MM.1S (cell line): ENCODE results near the gene EAF1.

ENCODE experiments used
- DNase-seq: peaks from one replicate; pipeline ENCODE4 v3.0.0-alpha.2; 2015
- H2AFZ ChIP-seq: fragments of 300-600 bp; sonication (generic); 2 replicates; pipeline ENCODE4 v1.6.0; 2016; ENCODE audit warnings: antibody characterized with exemption, low read length
- H3F3A ChIP-seq: fragments of 300-600 bp; sonication (generic); 2 replicates; pipeline ENCODE4 v1.6.1; 2016; ENCODE audit warnings: mild to moderate bottlenecking, antibody characterized with exemption, low read length, moderate library complexity, mixed read lengths; ENCODE audit not compliant: insufficient read depth
- H3K27ac ChIP-seq: fragments of 300-600 bp; sonication (generic); 2 replicates; pipeline ENCODE4 v1.5.1; 2016; ENCODE audit warnings: mild to moderate bottlenecking, low read length
- H3K27me3 ChIP-seq: fragments of 300-600 bp; sonication (generic); replicated peaks from 2 replicates; pipeline ENCODE4 v1.6.0; 2016; ENCODE audit warnings: low read length; ENCODE audit not compliant: insufficient read depth
- H3K36me3 ChIP-seq: fragments of 300-600 bp; sonication (generic); replicated peaks from 2 replicates; pipeline ENCODE4 v1.6.1; 2016; ENCODE audit warnings: mild to moderate bottlenecking, low read length, mixed read lengths; ENCODE audit not compliant: insufficient read depth
- H3K4me1 ChIP-seq: fragments of 300-600 bp; sonication (generic); 2 replicates; pipeline ENCODE4 v1.6.1; 2016; ENCODE audit warnings: low read length, mixed read lengths
- H3K4me2 ChIP-seq: fragments of 300-600 bp; sonication (generic); 2 replicates; pipeline ENCODE4 v1.6.0; 2016; ENCODE audit warnings: low read depth, low read length
- H3K4me3 ChIP-seq: fragments of 300-600 bp; sonication (generic); 2 replicates; pipeline ENCODE4 v1.5.1; 2016; ENCODE audit warnings: low read length, mixed read lengths
- H3K79me2 ChIP-seq: fragments of 300-600 bp; sonication (generic); 2 replicates; pipeline ENCODE4 v1.6.1; 2016; ENCODE audit warnings: mixed run types, low read length, mixed read lengths
- H3K9ac ChIP-seq: fragments of 300-600 bp; sonication (generic); 2 replicates; pipeline ENCODE4 v1.6.1; 2016; ENCODE audit warnings: low read length, mixed read lengths
- H3K9me2 ChIP-seq: fragments of 300-600 bp; sonication (generic); replicated peaks from 2 replicates; pipeline ENCODE4 v1.6.1; 2016; ENCODE audit warnings: mild to moderate bottlenecking, low read length, mixed read lengths; ENCODE audit not compliant: insufficient read depth
- H3K9me3 ChIP-seq: fragments of 300-600 bp; sonication (generic); replicated peaks from 2 replicates; pipeline ENCODE4 v1.6.1; 2016; ENCODE audit warnings: mild to moderate bottlenecking, low read length, mixed read lengths; ENCODE audit not compliant: insufficient read depth
- H4K20me1 ChIP-seq: fragments of 300-600 bp; sonication (generic); 2 replicates; pipeline ENCODE4 v1.6.1; 2016; ENCODE audit warnings: mild to moderate bottlenecking, low read length, moderate library complexity, mixed read lengths; ENCODE audit not compliant: insufficient read depth
- EZH2 ChIP-seq: fragments of 300-600 bp; sonication (generic); optimal IDR thresholded peaks from 2 replicates; pipeline ENCODE3; 2017; ENCODE audit warnings: low read depth, mild to moderate bottlenecking, antibody characterized with exemption, low read length, mixed read lengths
- EZH2phosphoT487 ChIP-seq: fragments of 300-600 bp; sonication (generic); IDR thresholded peaks from 2 replicates; pipeline ENCODE4 v1.6.1; 2018; ENCODE audit warnings: antibody characterized with exemption, low read length
- TF ChIP-seq, protein P1 (sequence below): fragments of 300-600 bp; sonication (generic); IDR thresholded peaks from 2 replicates; pipeline ENCODE4 v1.5.1; 2016; ENCODE audit warnings: antibody characterized with exemption, low read length, mixed read lengths

The EAF1 gene

DNA sequence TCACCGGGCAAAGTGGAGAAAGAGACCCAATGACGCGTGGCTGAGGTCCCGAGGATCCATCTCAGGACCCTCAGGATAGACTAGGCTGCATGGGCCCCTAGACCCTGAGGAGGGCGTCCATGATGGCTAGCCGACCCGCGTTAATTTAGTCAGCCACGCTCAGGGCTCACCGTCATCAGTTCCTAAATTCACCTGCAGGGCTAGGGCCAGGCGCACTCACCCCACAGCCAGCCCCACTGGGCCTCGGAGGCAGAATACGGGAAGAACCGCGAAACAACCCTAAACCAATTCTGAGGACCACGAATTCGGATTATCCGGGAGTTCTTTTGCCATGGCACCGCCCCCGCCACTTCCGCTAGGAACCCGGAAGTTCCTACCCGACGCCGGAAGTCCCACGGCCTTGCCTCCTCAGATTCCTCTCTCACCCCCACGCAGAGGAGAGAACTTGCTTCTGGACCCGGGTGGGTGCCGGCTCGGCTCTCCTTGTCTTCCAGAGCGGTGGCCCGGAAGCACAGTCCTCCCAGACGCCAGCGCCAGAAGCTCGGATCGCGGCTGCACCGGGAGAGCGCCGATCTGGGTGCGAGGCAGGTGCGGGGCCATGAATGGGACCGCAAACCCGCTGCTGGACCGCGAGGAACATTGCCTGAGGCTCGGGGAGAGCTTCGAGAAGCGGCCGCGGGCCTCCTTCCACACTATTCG, at the start of gene EAF1, which contains the start of gene METTL6:
TSS of gene EAF1 (plus strand) at position 417 of the 699 bp plus-strand sequence. CDS start at position 599, 182 bp downstream.
TSS of gene METTL6 (minus strand) at position 363 of the 699 bp plus-strand sequence. CDS start 1,033 bp downstream, outside the sequence.
- H4K20me1 ChIP-seq: no peaks in the 10 kb centered on the region
- peaks cover 51% of the 10 kb centered on the region for H3K79me2 ChIP-seq
- peak within 1 kb of the TSS; percentile 89 for H3K9ac ChIP-seq
- H3F3A ChIP-seq: no peaks in the 10 kb centered on the region
- no peaks in the 10 kb centered on the region for H3K27me3 ChIP-seq
- peak; percentile 83 for DNase-seq
- H3K9me3 ChIP-seq: no peaks in the 10 kb centered on the region
- H3K4me1 ChIP-seq: peaks cover 11% of the 10 kb centered on the region
- peak within 1 kb of the TSS; percentile 98 for H2AFZ ChIP-seq
- H3K27ac ChIP-seq: peak within 1 kb of the TSS; percentile 22; the same call in 1 of the 2 replicates
- no peaks in the 10 kb centered on the region for H3K36me3 ChIP-seq
- TF ChIP-seq EZH2phosphoT487: no peak
- no peak for TF ChIP-seq EZH2
- TF ChIP-seq, protein P1, sequence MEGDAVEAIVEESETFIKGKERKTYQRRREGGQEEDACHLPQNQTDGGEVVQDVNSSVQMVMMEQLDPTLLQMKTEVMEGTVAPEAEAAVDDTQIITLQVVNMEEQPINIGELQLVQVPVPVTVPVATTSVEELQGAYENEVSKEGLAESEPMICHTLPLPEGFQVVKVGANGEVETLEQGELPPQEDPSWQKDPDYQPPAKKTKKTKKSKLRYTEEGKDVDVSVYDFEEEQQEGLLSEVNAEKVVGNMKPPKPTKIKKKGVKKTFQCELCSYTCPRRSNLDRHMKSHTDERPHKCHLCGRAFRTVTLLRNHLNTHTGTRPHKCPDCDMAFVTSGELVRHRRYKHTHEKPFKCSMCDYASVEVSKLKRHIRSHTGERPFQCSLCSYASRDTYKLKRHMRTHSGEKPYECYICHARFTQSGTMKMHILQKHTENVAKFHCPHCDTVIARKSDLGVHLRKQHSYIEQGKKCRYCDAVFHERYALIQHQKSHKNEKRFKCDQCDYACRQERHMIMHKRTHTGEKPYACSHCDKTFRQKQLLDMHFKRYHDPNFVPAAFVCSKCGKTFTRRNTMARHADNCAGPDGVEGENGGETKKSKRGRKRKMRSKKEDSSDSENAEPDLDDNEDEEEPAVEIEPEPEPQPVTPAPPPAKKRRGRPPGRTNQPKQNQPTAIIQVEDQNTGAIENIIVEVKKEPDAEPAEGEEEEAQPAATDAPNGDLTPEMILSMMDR: no peak; the same call in 1 of the 2 replicates
- H3K4me3 ChIP-seq: peak within 1 kb of the TSS; percentile 98
- no peaks in the 10 kb centered on the region for H3K9me2 ChIP-seq
- H3K4me2 ChIP-seq: peak within 1 kb of the TSS; percentile 81

DNA sequence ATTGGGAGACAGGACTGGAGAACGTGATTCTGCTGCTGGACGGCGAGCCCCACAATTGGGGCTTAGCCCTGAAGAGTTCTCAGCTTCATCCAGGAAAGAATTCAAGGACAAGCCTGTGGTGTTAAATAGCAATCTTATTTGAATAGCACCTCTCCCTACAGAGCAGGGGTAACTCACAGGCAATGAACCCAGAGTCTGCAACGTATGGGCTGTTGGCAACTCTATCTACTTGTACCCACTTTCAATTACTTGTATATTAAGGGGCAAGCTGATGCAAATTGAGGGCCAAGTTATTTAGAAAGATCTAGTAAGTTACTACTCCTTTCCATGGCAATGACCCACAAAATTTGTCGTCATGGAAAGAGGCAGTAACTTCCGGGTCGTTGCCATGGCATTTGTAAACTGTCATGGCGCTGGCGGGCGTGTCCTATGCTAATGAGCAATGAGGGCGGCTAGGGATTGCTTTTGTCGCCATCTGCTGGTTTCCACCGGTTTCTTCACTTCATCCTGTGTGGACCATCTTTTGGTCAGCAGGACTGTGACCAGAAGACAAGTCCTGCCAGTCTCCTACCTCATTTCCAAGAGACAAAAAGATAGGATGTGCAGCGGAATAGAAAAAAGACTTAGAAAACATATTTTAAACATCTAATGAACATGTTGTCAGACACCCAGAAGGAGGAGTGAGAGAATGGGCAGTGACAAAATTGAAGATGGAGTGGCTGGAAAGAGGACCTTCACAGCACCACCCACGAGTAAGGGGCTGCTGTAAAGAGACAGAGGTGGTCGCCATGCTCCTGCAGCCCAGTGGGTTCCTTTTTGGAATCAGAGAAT, 49.2 kb upstream of the EAF1 start:
- Histone ChIP-seq H3K9me3 (no peaks in the 10 kb centered on the region), H2AFZ (peak overlapping the region; percentile 78), H3K4me3 (no peak overlapping the region), H3K36me3 (no peaks in the 10 kb centered on the region), H3K9me2 (no peaks in the 10 kb centered on the region), H3K27me3 (no peaks in the 10 kb centered on the region), H3K4me1 (peaks cover 3% of the 10 kb centered on the region; the same call in 1 of the 2 replicates), H4K20me1 (no peaks in the 10 kb centered on the region), H3K79me2 (no peaks in the 10 kb centered on the region), H3K9ac (peak overlapping the region; percentile 6; the same call in 1 of the 2 replicates), H3F3A (no peaks in the 10 kb centered on the region), H3K4me2 (peak overlapping the region; percentile 39; the same call in 1 of the 2 replicates), H3K27ac (peak overlapping the region; percentile 43; the same call in 1 of the 2 replicates)
- TF ChIP-seq EZH2: no peak
- TF ChIP-seq, protein P1: peak; percentile 88
- DNase-seq: peak; percentile 96

DNA sequence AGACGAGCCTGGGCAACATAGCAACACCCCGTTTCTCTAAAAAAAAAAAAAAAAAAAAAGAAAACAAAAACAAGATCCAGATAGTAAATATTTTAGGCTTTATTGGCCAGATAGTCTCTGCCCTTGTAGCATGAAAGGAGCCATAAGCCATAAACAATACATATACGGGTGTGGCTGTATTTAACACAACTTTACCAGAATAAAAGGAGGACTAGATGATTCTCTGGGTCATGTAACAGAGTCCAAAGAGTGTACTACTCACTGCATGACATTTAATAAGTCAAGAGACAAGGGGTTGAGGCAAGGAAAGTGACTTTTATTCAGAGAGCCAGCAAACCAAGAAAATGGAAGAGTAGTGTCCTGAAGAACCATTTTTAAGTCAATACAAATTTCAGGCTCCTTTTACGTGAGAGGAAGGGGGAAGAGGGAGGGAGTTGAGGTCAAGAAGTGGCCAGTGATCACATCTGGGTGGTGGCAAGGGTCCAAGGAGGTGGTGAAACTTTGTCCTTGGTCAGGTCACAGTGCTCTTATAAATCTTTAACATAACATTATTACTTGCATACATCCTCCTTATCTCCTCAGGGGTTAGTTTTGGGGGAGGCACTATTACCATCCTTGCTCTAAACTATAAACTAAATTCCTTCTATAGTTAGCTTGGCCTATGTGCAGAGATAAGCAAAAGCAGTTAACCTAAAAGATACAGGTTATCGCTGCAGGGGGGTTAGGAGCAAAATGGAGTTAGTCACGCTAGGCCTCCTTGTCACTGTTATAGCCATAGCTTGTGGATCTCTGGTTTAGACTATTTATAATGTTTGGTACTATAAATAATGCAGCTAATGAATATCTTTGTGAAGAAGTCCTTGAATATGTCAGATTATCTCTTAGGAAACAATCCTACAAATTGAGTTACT, 46.2 kb upstream of the EAF1 start:
- Histone ChIP-seq H3K27me3 (no peaks in the 10 kb centered on the region), H3K4me1 (peaks cover 30% of the 10 kb centered on the region), H3K9me2 (no peaks in the 10 kb centered on the region), H3K79me2 (no peaks in the 10 kb centered on the region), H3K9me3 (no peaks in the 10 kb centered on the region), H3K9ac (no peak overlapping the region), H4K20me1 (no peaks in the 10 kb centered on the region), H3K4me2 (no peak overlapping the region), H3F3A (peaks cover 26% of the 10 kb centered on the region), H3K36me3 (no peaks in the 10 kb centered on the region), H3K4me3 (no peak overlapping the region), H2AFZ (no peak overlapping the region), H3K27ac (no peak overlapping the region)
- TF ChIP-seq EZH2phosphoT487 (no peak), EZH2 (no peak)
- TF ChIP-seq, protein P1: no peak
- DNase-seq: no peak
